ENCODE measurements around the gene PLEKHO2.

DNA sequence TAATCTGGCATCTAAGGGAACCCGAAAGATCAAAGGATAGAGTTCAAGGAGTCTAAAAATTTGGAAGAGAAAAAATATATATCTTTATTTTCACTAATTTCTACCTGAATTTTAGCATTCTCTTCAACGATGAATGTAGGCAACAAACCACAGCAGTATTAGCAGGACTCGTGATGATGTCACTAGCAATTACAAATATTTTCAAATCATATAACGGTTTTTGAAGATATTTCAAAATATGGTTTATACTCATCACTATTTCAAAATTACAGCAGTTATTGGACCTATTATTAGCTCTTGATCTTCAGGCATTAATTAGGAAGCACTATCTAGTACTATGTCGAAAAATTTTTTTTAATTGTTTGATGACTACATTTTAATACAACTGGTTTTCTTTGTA is 43.0 kb downstream of the PLEKHO2 start:
- TF ChIP-seq, protein P1, sequence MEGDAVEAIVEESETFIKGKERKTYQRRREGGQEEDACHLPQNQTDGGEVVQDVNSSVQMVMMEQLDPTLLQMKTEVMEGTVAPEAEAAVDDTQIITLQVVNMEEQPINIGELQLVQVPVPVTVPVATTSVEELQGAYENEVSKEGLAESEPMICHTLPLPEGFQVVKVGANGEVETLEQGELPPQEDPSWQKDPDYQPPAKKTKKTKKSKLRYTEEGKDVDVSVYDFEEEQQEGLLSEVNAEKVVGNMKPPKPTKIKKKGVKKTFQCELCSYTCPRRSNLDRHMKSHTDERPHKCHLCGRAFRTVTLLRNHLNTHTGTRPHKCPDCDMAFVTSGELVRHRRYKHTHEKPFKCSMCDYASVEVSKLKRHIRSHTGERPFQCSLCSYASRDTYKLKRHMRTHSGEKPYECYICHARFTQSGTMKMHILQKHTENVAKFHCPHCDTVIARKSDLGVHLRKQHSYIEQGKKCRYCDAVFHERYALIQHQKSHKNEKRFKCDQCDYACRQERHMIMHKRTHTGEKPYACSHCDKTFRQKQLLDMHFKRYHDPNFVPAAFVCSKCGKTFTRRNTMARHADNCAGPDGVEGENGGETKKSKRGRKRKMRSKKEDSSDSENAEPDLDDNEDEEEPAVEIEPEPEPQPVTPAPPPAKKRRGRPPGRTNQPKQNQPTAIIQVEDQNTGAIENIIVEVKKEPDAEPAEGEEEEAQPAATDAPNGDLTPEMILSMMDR (IDR thresholded peaks at IDR 0.05; ENCODE audit: insufficient read depth, low read length, poor library complexity, severe bottlenecking), result no peak
- no peak for TF ChIP-seq EZH2phosphoT487 (conservative IDR thresholded peaks at IDR 0.05; ENCODE audit: low read length)
